GM12875 (cell line): ENCODE data around the gene MGAT3.

ENCODE experiments used
- H3K4me3 ChIP-seq: one replicate; pipeline ENCODE4 v1.5.1; 2011; ENCODE audit warnings: low read depth, low read length, control low read depth
- CTCF ChIP-seq: IDR thresholded peaks from 2 replicates; pipeline ENCODE4 v1.5.1; 2011; ENCODE audit warnings: low read depth, mild to moderate bottlenecking, control low read depth, inconsistent platforms, low read length, moderate library complexity, borderline replicate concordance; ENCODE audit not compliant: insufficient read depth

MGAT3 gene

GRCh38 chr22:39443398-39443797 lies 13.4 kb upstream of the MGAT3 start:
- no peak overlapping the region for H3K4me3 ChIP-seq
- TF ChIP-seq CTCF, result no peak

- TF ChIP-seq CTCF, result no peak
Observed at GRCh38 chr22:39444247-39444800, 12.5 kb upstream of the MGAT3 start.

GRCh38 chr22:39444937-39445465 lies 11.8 kb upstream of the MGAT3 start:
- TF ChIP-seq CTCF, result no peak
- no peak overlapping the region for H3K4me3 ChIP-seq

More at GRCh38 chr22:39444247-39444800, 12.5 kb upstream of the MGAT3 start:
- H3K4me3 ChIP-seq, result no peak overlapping the region

- no peak overlapping the region for H3K4me3 ChIP-seq
- no peak for TF ChIP-seq CTCF
Observed at GRCh38 chr22:39445678-39446077, 11.1 kb upstream of the MGAT3 start.

- TF ChIP-seq CTCF, result no peak
- H3K4me3 ChIP-seq, result no peak overlapping the region
Observed at GRCh38 chr22:39446239-39446721, 10.5 kb upstream of the MGAT3 start.

GRCh38 chr22:39448205-39449054 lies 8.4 kb upstream of the MGAT3 start:
- peak overlapping the region; percentile 64 for H3K4me3 ChIP-seq

More at GRCh38 chr22:39448205-39449054, 8.4 kb upstream of the MGAT3 start:
- no peak for TF ChIP-seq CTCF
